Kidney (tissue), 14 donors: ENCODE measurements around the gene DNAJC12. TPM values are rescaled to one million over a fixed set of nuclear protein-coding genes. Genes with fewer than 3 reads are reported as not detected.

Experiments used
- DNase-seq, 5 donors: peaks; one replicate each; pipeline ENCODE4 v3.0.0-alpha.2; 2013 to 2020
- FAIRE-seq: peaks from 2 replicates; lab custom pipeline; 2012; peaks lifted over from hg19 to GRCh38; lab: Jason Lieb, UNC
- H3K27ac ChIP-seq, 2 donors: one replicate each; pipeline ENCODE4 v1.7.0; 2013; ENCODE audit warnings: low read depth in 2 of 2, low read length in 2 of 2, inconsistent platforms in 1 of 2
- H3K27me3 ChIP-seq: one replicate; pipeline ENCODE4 v1.7.1; 2013; ENCODE audit warnings: low read length, inconsistent platforms; ENCODE audit not compliant: control insufficient read depth, insufficient read depth
- H3K36me3 ChIP-seq, 3 donors: one replicate each; pipeline versions ENCODE4 v1.7.0 to v1.7.1; 2013; ENCODE audit warnings: low read length in 3 of 3, control low read depth in 1 of 3, inconsistent platforms in 1 of 3; ENCODE audit not compliant: insufficient read depth in 3 of 3, control insufficient read depth in 2 of 3
- H3K4me1 ChIP-seq, 3 donors: one replicate each; pipeline versions ENCODE4 v1.7.0 to v1.7.1; 2013; ENCODE audit warnings: low read length in 3 of 3, inconsistent platforms in 1 of 3, low read depth in 1 of 3; ENCODE audit not compliant: control insufficient read depth in 2 of 3, insufficient read depth in 2 of 3
- H3K4me3 ChIP-seq, 3 donors: one replicate each; pipeline versions ENCODE4 v1.7.0 to v1.8.1; 2013; ENCODE audit warnings: low read length in 3 of 3, control low read depth in 1 of 3, inconsistent platforms in 1 of 3
- H3K9ac ChIP-seq, 3 donors: one replicate each; pipeline versions ENCODE4 v1.7.0 to v1.7.1; 2013; ENCODE audit warnings: low read length in 3 of 3, control low read depth in 1 of 3, inconsistent platforms in 1 of 3
- H3K9me3 ChIP-seq, 3 donors: one replicate each; pipeline versions ENCODE4 v1.7.0 to v1.7.1; 2013; ENCODE audit warnings: low read length in 3 of 3, control low read depth in 1 of 3, inconsistent platforms in 1 of 3; ENCODE audit not compliant: control insufficient read depth in 2 of 3, insufficient read depth in 1 of 3
- CTCF ChIP-seq: IDR thresholded peaks from 3 replicates; pipeline ENCODE4 v1.5.1; 2012; ENCODE audit warnings: mild to moderate bottlenecking, moderate library complexity, borderline replicate concordance; ENCODE audit not compliant: insufficient read depth; ENCODE audit errors: extremely low read depth
- intact Hi-C: fragments of 100-400 bp; cut with DNase I; formaldehyde crosslinking; loops from one replicate; pipeline ENCODE4 v1.11.1; 2022
- polyA plus RNA-seq: library from polyadenylated mRNA; stranded (reverse); fragments of 350-450 nt; fragmentation: Illumina TruSeq; extraction: RNeasy Lipid Tissue Mini Kit (QIAGEN cat#74804); gene quantifications from one replicate; pipeline ENCODE4 v1.2.3, GENCODE V29; 2014; ENCODE audit warnings: low read depth, low replicate concordance; ENCODE audit not compliant: insufficient read depth
- total RNA-seq: library from RNA; stranded (reverse); fragmentation: NEBNext Ultra II Directional; extraction: Animal tissue kit (Norgen Biotek cat#: 25700); gene quantifications from one replicate; pipeline ENCODE4 v1.2.1, GENCODE V29; 2021
- donor health status: control.
- donor health status: control.
- donor health status: control.
- donor health status: control.
- donor health status: control.
- donor health status: DM: yes; HTN: yes; CAD: no.
- donor health status: Normal renal cell carcinoma (clear cell type).

The DNAJC12 gene
- total and polyA plus RNA-seq, 2 donors from 2014 or later = 2.5 to 33.9 TPM

DNA sequence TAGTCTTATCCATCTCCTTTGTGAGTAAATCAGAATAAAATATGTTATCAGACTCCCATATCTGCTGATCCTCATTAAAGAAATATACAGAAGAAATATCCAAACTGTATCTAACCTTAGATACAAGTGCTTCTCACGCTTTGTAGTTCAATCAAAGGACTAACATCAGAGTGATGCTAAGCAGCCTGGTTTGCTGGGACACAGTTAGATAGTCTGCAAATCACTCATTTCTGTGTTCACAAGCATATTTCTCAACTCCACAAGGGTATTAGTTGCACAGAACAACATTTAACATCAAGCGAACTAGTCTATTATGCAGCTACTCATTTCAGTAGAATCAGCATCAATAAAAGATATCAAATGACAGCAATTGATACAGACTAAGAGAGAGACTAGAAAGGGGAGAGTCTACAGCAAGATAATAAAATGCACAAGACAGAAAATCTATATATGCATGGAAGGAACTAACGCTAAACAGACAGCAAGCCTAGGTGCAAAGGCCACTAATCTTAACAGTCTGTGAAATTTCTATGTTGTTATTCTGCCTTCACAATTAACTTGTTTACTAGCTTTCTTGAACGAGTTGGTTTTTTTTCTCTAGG lies 30.0 kb downstream of the DNAJC12 start:
- Histone ChIP-seq H3K4me1 (peaks cover 0 to 2% (median 0%) of the 10 kb centered on the region in 3 donors), H3K27me3 (no peaks in the 10 kb centered on the region), H3K27ac (no peak overlapping the region), H3K4me3 (no peak overlapping the region), H3K9me3 (no peaks in the 10 kb centered on the region), H3K9ac (no peak overlapping the region), H3K36me3 (no peaks in the 10 kb centered on the region)
- intact Hi-C loops = no loop called here
- FAIRE-seq = no peak
- TF ChIP-seq CTCF = no peak
- no peak for DNase-seq

GRCh38 chr10:67804395-67804678 lies 33.7 kb downstream of the DNAJC12 start:
- no peaks in the 10 kb centered on the region for H3K36me3 ChIP-seq
- H3K9me3 ChIP-seq = no peaks in the 10 kb centered on the region
- intact Hi-C loops = no loop called here
- peaks cover 0 to 2% (median 0%) of the 10 kb centered on the region in 3 donors for H3K4me1 ChIP-seq
- no peak overlapping the region for H3K27ac ChIP-seq
- H3K27me3 ChIP-seq = no peaks in the 10 kb centered on the region
- TF ChIP-seq CTCF = no peak
- H3K9ac ChIP-seq = no peak overlapping the region
- no peak for DNase-seq
- no peak overlapping the region for H3K4me3 ChIP-seq
- FAIRE-seq = no peak

DNA sequence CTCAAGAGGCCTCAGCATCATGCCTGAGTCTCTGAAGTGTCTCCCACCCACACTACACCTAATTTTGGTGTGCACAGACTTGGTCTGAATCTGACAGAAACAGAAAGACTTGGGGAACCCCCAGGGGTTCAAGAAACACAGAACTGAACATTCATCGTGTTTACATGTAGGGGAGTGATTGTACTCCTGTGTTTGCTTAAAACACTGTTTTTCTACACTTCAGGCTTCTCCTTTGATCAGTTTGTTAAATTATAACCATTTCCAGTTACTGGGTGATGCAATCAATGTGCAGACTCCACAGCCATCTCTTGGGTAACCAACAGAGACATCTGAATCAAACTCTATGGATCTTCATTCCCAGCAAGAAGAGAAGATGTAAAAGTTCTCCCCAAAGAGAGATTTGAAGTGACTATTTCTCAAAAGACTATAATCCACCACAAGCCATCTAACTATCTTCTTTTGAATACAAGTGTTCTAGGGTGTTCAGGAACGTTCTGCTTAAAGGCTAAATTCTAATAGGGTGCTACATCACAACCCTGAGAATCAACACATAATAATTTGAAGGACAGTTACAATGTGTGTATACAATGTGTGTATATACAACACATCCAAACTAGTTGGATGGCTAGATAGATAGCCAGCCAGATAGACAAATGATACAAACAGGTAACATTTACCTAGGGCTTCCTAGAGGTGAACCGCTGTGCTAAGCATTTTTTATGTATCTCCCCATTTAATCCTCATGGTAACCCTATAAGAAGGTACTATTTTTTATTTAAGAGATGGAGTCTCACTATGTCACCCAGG lies 34.2 kb downstream of the DNAJC12 start:
- no peak overlapping the region for H3K4me3 ChIP-seq
- H3K36me3 ChIP-seq = no peaks in the 10 kb centered on the region
- no peak for FAIRE-seq
- TF ChIP-seq CTCF = no peak
- intact Hi-C loops = no loop called here
- DNase-seq = no peak
- no peak overlapping the region for H3K27ac ChIP-seq
- peaks cover 0 to 2% (median 0%) of the 10 kb centered on the region in 3 donors for H3K4me1 ChIP-seq
- no peaks in the 10 kb centered on the region for H3K27me3 ChIP-seq
- H3K9ac ChIP-seq = no peak overlapping the region
- no peaks in the 10 kb centered on the region for H3K9me3 ChIP-seq
